C4-2B (cell line): ENCODE measurements around the gene KAZN.

Experiments
- H3K27ac ChIP-seq: fragments of 450-650 bp; 2 replicates; pipeline ENCODE4 v1.5.1; 2017
- ZFX ChIP-seq: fragments of 450-650 bp; IDR thresholded peaks from 2 replicates; pipeline ENCODE4 v1.6.1; 2017
- TF ChIP-seq, protein P1 (sequence below): fragments of 450-650 bp; conservative IDR thresholded peaks from 2 replicates; pipeline ENCODE4 v1.5.1; 2017; ENCODE audit warnings: mild to moderate bottlenecking

Gene KAZN

GRCh38 chr1:14674030-14674429 is 75.5 kb downstream of the KAZN start:
- H3K27ac ChIP-seq, result no peak overlapping the region
- TF ChIP-seq, protein P1, sequence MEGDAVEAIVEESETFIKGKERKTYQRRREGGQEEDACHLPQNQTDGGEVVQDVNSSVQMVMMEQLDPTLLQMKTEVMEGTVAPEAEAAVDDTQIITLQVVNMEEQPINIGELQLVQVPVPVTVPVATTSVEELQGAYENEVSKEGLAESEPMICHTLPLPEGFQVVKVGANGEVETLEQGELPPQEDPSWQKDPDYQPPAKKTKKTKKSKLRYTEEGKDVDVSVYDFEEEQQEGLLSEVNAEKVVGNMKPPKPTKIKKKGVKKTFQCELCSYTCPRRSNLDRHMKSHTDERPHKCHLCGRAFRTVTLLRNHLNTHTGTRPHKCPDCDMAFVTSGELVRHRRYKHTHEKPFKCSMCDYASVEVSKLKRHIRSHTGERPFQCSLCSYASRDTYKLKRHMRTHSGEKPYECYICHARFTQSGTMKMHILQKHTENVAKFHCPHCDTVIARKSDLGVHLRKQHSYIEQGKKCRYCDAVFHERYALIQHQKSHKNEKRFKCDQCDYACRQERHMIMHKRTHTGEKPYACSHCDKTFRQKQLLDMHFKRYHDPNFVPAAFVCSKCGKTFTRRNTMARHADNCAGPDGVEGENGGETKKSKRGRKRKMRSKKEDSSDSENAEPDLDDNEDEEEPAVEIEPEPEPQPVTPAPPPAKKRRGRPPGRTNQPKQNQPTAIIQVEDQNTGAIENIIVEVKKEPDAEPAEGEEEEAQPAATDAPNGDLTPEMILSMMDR, result no peak
- TF ChIP-seq ZFX, result no peak

- no peak overlapping the region for H3K27ac ChIP-seq
- TF ChIP-seq ZFX, result no peak
- TF ChIP-seq, protein P1, result no peak
Observed at GRCh38 chr1:14676400-14676799, 77.9 kb downstream of the KAZN start.

DNA sequence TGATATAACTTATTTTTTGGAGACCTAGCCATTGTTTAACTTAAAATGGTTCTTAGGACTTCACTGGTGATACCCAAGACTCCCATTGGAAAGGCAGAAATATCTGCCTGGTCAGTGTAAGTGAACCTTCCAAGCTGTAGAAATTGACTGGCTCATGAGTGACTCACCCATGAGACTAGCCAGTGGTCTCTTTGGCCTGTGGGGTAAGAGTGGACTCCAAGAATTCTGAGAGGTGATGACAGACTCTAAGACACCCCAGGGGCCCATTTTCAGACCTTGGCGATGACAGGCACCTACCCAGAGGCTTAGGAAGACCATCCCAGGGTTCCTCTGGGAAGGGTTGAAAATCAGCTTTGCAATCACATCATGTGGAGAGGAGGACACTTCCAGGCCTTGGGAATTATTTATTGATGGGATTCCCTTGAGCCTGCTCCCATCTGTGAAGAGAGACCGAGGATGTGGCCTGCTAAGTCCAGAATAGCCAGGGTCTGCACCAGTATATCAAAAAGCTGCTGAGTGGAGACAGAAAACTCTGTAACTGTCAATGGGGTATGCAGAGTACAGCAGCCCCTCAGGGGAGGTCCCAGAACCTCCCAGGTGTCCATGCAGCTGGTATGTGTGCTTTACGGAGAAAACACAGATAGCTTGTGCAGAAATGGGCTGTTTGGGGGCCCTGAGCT is 78.9 kb downstream of the KAZN start:
- no peak overlapping the region for H3K27ac ChIP-seq
- TF ChIP-seq, protein P1, result no peak

GRCh38 chr1:14678011-14678638 is 79.6 kb downstream of the KAZN start:
- TF ChIP-seq ZFX, result no peak
- TF ChIP-seq, protein P1, result no peak
- H3K27ac ChIP-seq, result no peak overlapping the region

- TF ChIP-seq ZFX, result no peak
- TF ChIP-seq, protein P1, result no peak
- H3K27ac ChIP-seq, result no peak overlapping the region
Observed at GRCh38 chr1:14679027-14679688, 80.7 kb downstream of the KAZN start.

- TF ChIP-seq, protein P1, result no peak
- no peak for TF ChIP-seq ZFX
- H3K27ac ChIP-seq, result no peak overlapping the region
Observed at GRCh38 chr1:14681182-14681581, 82.7 kb downstream of the KAZN start.

GRCh38 chr1:14682941-14683621 is 84.6 kb downstream of the KAZN start:
- TF ChIP-seq ZFX, result no peak
- TF ChIP-seq, protein P1, result no peak
- no peak overlapping the region for H3K27ac ChIP-seq
